Retinal pigment epithelial cell (primary cell): ENCODE results near the gene CFAP299.
"Not testable (repeated sequence)": the region's sequence is repeated elsewhere in the genome, so short reads cannot be mapped to it uniquely, and the experiment has no call there.

ENCODE experiments used
- DNase-seq: peaks from one replicate; pipeline ENCODE4 v3.0.0-alpha.2; 2010; ENCODE audit warnings: low read depth
- H3K4me3 ChIP-seq: 2 replicates; pipeline ENCODE4 v1.5.1; 2011; ENCODE audit warnings: mild to moderate bottlenecking, low read length, control low read depth, moderate library complexity
- CTCF ChIP-seq: conservative IDR thresholded peaks from 2 replicates; pipeline ENCODE4 v1.5.1; 2011; ENCODE audit warnings: low read depth, low read length, control low read depth, inconsistent platforms

The CFAP299 gene

GRCh38 chr4:80324171-80324570 is 11.4 kb upstream of the CFAP299 start:
- no peak overlapping the region for H3K4me3 ChIP-seq
- no peak for DNase-seq
- TF ChIP-seq CTCF, result no peak

- no peak for TF ChIP-seq CTCF
- no peak for DNase-seq
- no peak overlapping the region for H3K4me3 ChIP-seq
Observed at GRCh38 chr4:80331693-80332092, 3.8 kb upstream of the CFAP299 start.

- no peak for DNase-seq
- TF ChIP-seq CTCF, result no peak
- H3K4me3 ChIP-seq, result no peak overlapping the region
Observed at GRCh38 chr4:80333121-80333520, 2.4 kb upstream of the CFAP299 start.

- DNase-seq, result no peak
- no peak for TF ChIP-seq CTCF
Observed at GRCh38 chr4:80334568-80334967, 962 bp upstream of the CFAP299 start.

GRCh38 chr4:80335226-80335553 is 340 bp upstream of the CFAP299 start:
- no peak for TF ChIP-seq CTCF
- no peak for DNase-seq
- H3K4me3 ChIP-seq, result peak overlapping the region; percentile 82

More at GRCh38 chr4:80334568-80334967, 962 bp upstream of the CFAP299 start:
- no peak overlapping the region for H3K4me3 ChIP-seq

- peak; percentile 69 for TF ChIP-seq CTCF
- H3K4me3 ChIP-seq, result peak overlapping the region; percentile 82
Observed at GRCh38 chr4:80336582-80336981, 1.1 kb downstream of the CFAP299 start.

GRCh38 chr4:80340036-80340435 is 4.5 kb downstream of the CFAP299 start:
- no peak for DNase-seq
- TF ChIP-seq CTCF, result no peak
- no peak overlapping the region for H3K4me3 ChIP-seq

More at GRCh38 chr4:80336582-80336981, 1.1 kb downstream of the CFAP299 start:
- DNase-seq, result no peak

GRCh38 chr4:80342684-80343083 is 7.2 kb downstream of the CFAP299 start:
- not testable (repeated sequence) for H3K4me3 ChIP-seq, DNase-seq
